ENCODE results near the gene EHHADH. TPM values are rescaled to one million over a fixed set of nuclear protein-coding genes. Genes with fewer than 3 reads are reported as not detected.
A peak's percentile ranks its signal among the peaks of the same experiment; 100 is the strongest.

The EHHADH gene
- polyA plus RNA-seq, 2 of the 4 experiments (the other 2 are of a cell fraction), result 5.4 to 7.7 TPM

DNA sequence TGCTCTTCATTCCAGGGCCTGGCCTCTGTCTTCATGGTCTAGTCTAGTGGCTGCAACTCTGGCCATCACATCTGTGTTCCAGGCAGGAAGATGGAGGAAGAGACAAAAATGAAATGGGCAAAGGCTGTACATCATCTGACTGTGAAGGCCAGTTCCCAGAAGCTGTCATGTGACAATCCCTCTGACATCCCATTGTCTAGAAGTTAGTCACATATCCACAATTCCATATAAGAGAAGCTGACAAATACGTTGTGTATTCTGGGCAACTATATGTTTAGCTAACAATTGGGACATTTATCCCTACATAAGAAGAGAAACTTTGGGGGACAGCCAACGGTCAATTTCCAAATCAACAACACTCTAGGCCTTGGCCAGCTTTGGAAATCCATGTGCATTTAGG, 66.5 kb downstream of the EHHADH start:
- Histone ChIP-seq H3K27ac (no peak overlapping the region), H3K9me3 (no peaks in the 10 kb centered on the region), H3K4me1 (no peaks in the 10 kb centered on the region), H3K4me2 (no peak overlapping the region), H3K4me3 (no peak overlapping the region)
- ChIA-PET CTCF (interaction anchor here (1.0 to 1.6 kb wide), 2 partner anchors 9 to 11 kb away, joined by 3 to 4 read pairs; no protein-coding TSS in a partner anchor), POLR2A (no interaction called here)
- DNase-seq (ENCODE audit: low read depth in 1 of 2, low spot score in 1 of 2) (no peak), FAIRE-seq (no peak), ATAC-seq (no peak)
- TF ChIP-seq ELK1 (IDR thresholded peaks at IDR 0.05; ENCODE audit: low read depth, low read length) (no peak), RCOR1 (IDR thresholded peaks at IDR 0.05; ENCODE audit: low read depth, low read length) (no peak), PBX3 (IDR thresholded peaks at IDR 0.05) (no peak), ZFP36 (IDR thresholded peaks at IDR 0.05; ENCODE audit: borderline replicate concordance, partially characterized antibody) (no peak), MYC (IDR thresholded peaks at IDR 0.05; ENCODE audit: borderline replicate concordance, low read length) (no peak)
- 48% methylated on average over 2 of the region's 2 CpGs for WGBS (ENCODE audit: missing lambda C conversion rate)

DNA sequence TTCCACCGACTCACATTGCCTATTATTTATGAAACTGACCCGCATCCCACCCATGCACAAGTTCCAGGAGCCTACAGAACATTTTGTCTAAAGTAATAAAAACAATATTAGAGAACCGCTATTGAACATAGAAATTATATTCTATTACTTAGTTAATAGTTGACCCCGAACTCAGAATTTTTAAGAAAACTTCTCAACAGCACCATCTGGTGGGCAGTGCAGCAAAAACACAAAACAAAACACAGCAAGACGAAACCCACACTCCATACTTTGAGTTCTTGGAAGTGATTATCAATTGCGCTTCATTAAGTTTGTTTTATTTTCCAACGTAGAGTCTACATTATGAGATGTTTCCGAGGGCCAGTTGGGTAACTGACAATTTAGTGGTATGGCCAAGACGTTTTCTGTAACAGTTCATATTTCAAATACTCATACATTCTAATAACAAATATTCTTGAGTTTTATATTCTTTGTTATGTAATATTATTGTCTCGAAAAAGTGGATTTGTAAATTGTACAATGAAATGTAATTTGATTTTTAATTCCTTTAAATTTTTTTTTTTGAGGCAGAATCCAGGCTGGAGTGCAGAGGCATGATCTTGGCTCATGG, 77.0 kb downstream of the EHHADH start:
- Histone ChIP-seq H3K27ac (no peak overlapping the region), H3K9me3 (no peaks in the 10 kb centered on the region), H3K4me1 (no peaks in the 10 kb centered on the region), H3K4me3 (no peak overlapping the region), H3K4me2 (peak overlapping the region; percentile 33; the same call in 2 of the 3 replicates)
- ChIA-PET POLR2A (no interaction called here), CTCF (interaction anchor here (0.6 to 1.8 kb wide), 11 partner anchors 8 to 301 kb away, joined by 3 to 6 read pairs (median 3); no protein-coding TSS in a partner anchor)
- no peak for TF ChIP-seq HDAC2 (IDR thresholded peaks at IDR 0.05)
- TF ChIP-seq EHMT2 (IDR thresholded peaks at IDR 0.05; ENCODE audit: low read depth), result no peak
- no peak for TF ChIP-seq FOXS1 (CRISPR knock-in tag; IDR thresholded peaks at IDR 0.05)
- TF ChIP-seq CTCF (IDR thresholded peaks at IDR 0.05), result peak; percentile 61
- no peak for TF ChIP-seq HOXA7 (CRISPR knock-in tag; IDR thresholded peaks at IDR 0.05)
- TF ChIP-seq MAZ (IDR thresholded peaks at IDR 0.05; ENCODE audit: borderline replicate concordance, low read depth, low read length), result no peak
- TF ChIP-seq RAD21 (conservative IDR thresholded peaks at IDR 0.05 in 1 of 2, IDR thresholded peaks at IDR 0.05 in 1 of 2), result peak; percentile 52 to 54
- no peak for TF ChIP-seq REST (IDR thresholded peaks at IDR 0.05)
- TF ChIP-seq E2F6 (IDR thresholded peaks at IDR 0.05; ENCODE audit: borderline replicate concordance, low read depth), result no peak
- peak; percentile 59 for TF ChIP-seq SMC3 (IDR thresholded peaks at IDR 0.05)
- TF ChIP-seq CBX2 (IDR thresholded peaks at IDR 0.05; ENCODE audit: borderline replicate concordance, low read depth), result no peak
- TF ChIP-seq ZC3H11A (IDR thresholded peaks at IDR 0.05), result no peak
- TF ChIP-seq RARB (CRISPR knock-in tag; IDR thresholded peaks at IDR 0.05), result no peak
- no peak for TF ChIP-seq ZNF302 (CRISPR knock-in tag; IDR thresholded peaks at IDR 0.05)
- 16% methylated on average over 10 of the region's 10 CpGs for WGBS (ENCODE audit: missing lambda C conversion rate)
- FAIRE-seq (no peak), ATAC-seq (no peak), DNase-seq (ENCODE audit: low read depth in 1 of 2, low spot score in 1 of 2) (peak; percentile 18)
